HepG2 (cell line): Measurements from ENCODE around the gene MAP3K20. TPM values are rescaled to one million over a fixed set of nuclear protein-coding genes. Genes with fewer than 3 reads are reported as not detected.

Experiments used
- ATAC-seq: fragments of 200-7000 bp; cut with Tn5 transposase; 3 replicates; pipeline ENCODE4 v1.9.1; 2020; ENCODE audit warnings: mild to moderate bottlenecking, moderate library complexity
- BruUV-seq: library from RNA; stranded (reverse); fragments of 400-500 nt; replicated peaks from 2 replicates; lab custom pipeline; 2021; lab: Mats Ljungman, UMichigan
- CTCF ChIA-PET: fragments of 300-600 bp; formaldehyde crosslinking; extraction: SDS; loops from one replicate; lab custom pipeline; 2021; ENCODE audit warnings: low total read pairs, inconsistent platforms, low intra/inter-chr PET ratio; lab: Yijun Ruan, JAX
- POLR2A ChIA-PET: fragments of 350-600 bp; sonication (Branson Sonifier 250); formaldehyde crosslinking; loops from one replicate; lab custom pipeline; 2020; ENCODE audit warnings: antibody characterized with exemption, inconsistent platforms; lab: Yijun Ruan, JAX
- DNase-seq: peaks from one replicate; pipeline ENCODE4 v3.0.0-alpha.2; 2015; ENCODE audit warnings: low spot score
- FAIRE-seq: peaks from 3 replicates; lab custom pipeline; 2011; peaks lifted over from hg19 to GRCh38; lab: Jason Lieb, UNC
- H2AFZ ChIP-seq: one replicate; pipeline ENCODE4 v1.6.1; 2011; ENCODE audit warnings: low read length, inconsistent platforms
- H3K27ac ChIP-seq: fragments of 300-600 bp; 3 replicates; pipeline ENCODE4 v1.8.0; 2011; ENCODE audit warnings: mixed run types, mild to moderate bottlenecking, mixed read lengths, low read length, inconsistent platforms; ENCODE audit not compliant: insufficient read depth; ENCODE audit errors: extremely low read length
- H3K27me3 ChIP-seq, 2 experiments: fragments of 200-600 bp in 1 of 2; 2 replicates in 1 of 2; 3 replicates in 1 of 2; pipeline versions ENCODE4 v1.6.0 to v1.8.0; 2011; ENCODE audit warnings: low read length in 2 of 2, mild to moderate bottlenecking in 2 of 2, moderate library complexity in 2 of 2, inconsistent platforms in 1 of 2; ENCODE audit not compliant: insufficient read depth in 2 of 2, control insufficient read depth in 1 of 2
- H3K36me3 ChIP-seq, 2 experiments: fragments of 200-600 bp in 1 of 2; replicated peaks in 1 of 2; 2 replicates in 1 of 2; 3 replicates in 1 of 2; pipeline versions ENCODE4 v1.5.1 to v1.8.0; 2011; ENCODE audit warnings: low read length in 2 of 2, inconsistent platforms in 1 of 2; ENCODE audit not compliant: insufficient read depth in 2 of 2, control insufficient read depth in 1 of 2
- H3K4me1 ChIP-seq: 2 replicates; pipeline ENCODE4 v1.5.1; 2012; ENCODE audit warnings: low read length, inconsistent platforms; ENCODE audit not compliant: insufficient read depth
- H3K4me2 ChIP-seq: 2 replicates; pipeline ENCODE4 v1.6.0; 2011; ENCODE audit warnings: low read depth, low read length, inconsistent platforms
- H3K4me3 ChIP-seq, 3 experiments: fragments of 200-600 bp in 1 of 3; sonication (generic), shearing (Covaris generic) in 1 of 3; replicated peaks in 1 of 3; 2 replicates each; pipeline ENCODE4 v1.5.1; 2011 to 2016; ENCODE audit warnings: low read length in 3 of 3, inconsistent platforms in 2 of 3, low read depth in 2 of 3, mild to moderate bottlenecking in 2 of 3, control low read depth in 1 of 3, mixed read lengths in 1 of 3; ENCODE audit not compliant: insufficient read depth in 1 of 3
- H3K79me2 ChIP-seq: one replicate; pipeline ENCODE4 v1.6.1; 2011; ENCODE audit warnings: low read length, inconsistent platforms; ENCODE audit not compliant: insufficient read depth
- H3K9ac ChIP-seq: 2 replicates; pipeline ENCODE4 v1.6.0; 2011; ENCODE audit warnings: mild to moderate bottlenecking, low read depth, low read length, inconsistent platforms; ENCODE audit not compliant: insufficient read depth
- H3K9me3 ChIP-seq: 2 replicates; pipeline ENCODE4 v1.5.1; 2012; ENCODE audit warnings: mild to moderate bottlenecking, low read length
- H4K20me1 ChIP-seq: 2 replicates; pipeline ENCODE4 v1.6.0; 2011; ENCODE audit warnings: inconsistent platforms, mild to moderate bottlenecking, low read length, moderate library complexity; ENCODE audit not compliant: insufficient read depth
- GPN1 ChIP-seq: sonication (generic); formaldehyde crosslinking; IDR thresholded peaks from 2 replicates; pipeline ENCODE4 v1.5.1; 2020; ENCODE audit warnings: missing genetic modification reagents, borderline replicate concordance
- KDM1A ChIP-seq: IDR thresholded peaks from 2 replicates; pipeline ENCODE4 v1.6.1; 2016; ENCODE audit warnings: missing compliant biosample characterization
- NONO ChIP-seq, 2 experiments: fragments of 450-650 bp in 1 of 2; sonication (generic) in 1 of 2; formaldehyde crosslinking in 1 of 2; IDR thresholded peaks in 1 of 2; conservative IDR thresholded peaks in 1 of 2; 2 replicates each; pipeline versions ENCODE4 v1.6.1 to v1.8.0; 2017 to 2022; ENCODE audit warnings: mild to moderate bottlenecking in 1 of 2, missing genetic modification reagents in 1 of 2, moderate library complexity in 1 of 2
- RBM39 ChIP-seq: fragments of 200-400 bp; formaldehyde crosslinking; IDR thresholded peaks from one replicate; pipeline ENCODE4 v1.6.1; 2018; ENCODE audit warnings: antibody characterized with exemption, mild to moderate bottlenecking, low read depth, low read length; ENCODE audit not compliant: poor library complexity, severe bottlenecking
- TEAD2 ChIP-seq: sonication (generic); formaldehyde crosslinking; IDR thresholded peaks from 2 replicates; pipeline ENCODE4 v1.9.0; 2021; ENCODE audit warnings: missing genetic modification reagents
- ZNF17 ChIP-seq: sonication (generic); formaldehyde crosslinking; IDR thresholded peaks from 2 replicates; pipeline ENCODE4 v1.5.0; 2020; ENCODE audit warnings: mild to moderate bottlenecking, missing genetic modification reagents
- ZNF33A ChIP-seq: sonication (generic); formaldehyde crosslinking; IDR thresholded peaks from 2 replicates; pipeline ENCODE4 v1.5.1; 2020; ENCODE audit warnings: missing genetic modification reagents, mild to moderate bottlenecking, moderate library complexity, borderline replicate concordance
- ZNF460 ChIP-seq: sonication (generic); formaldehyde crosslinking; IDR thresholded peaks from 2 replicates; pipeline ENCODE4 v1.5.1; 2020; ENCODE audit warnings: missing genetic modification reagents, mild to moderate bottlenecking, borderline replicate concordance
- ZNF629 ChIP-seq: sonication (generic); formaldehyde crosslinking; conservative IDR thresholded peaks from 2 replicates; pipeline ENCODE4 v1.5.0; 2020; ENCODE audit warnings: missing genetic modification reagents
- ZNF678 ChIP-seq: sonication (generic); formaldehyde crosslinking; IDR thresholded peaks from 2 replicates; pipeline ENCODE4 v1.4.0; 2020; ENCODE audit warnings: mild to moderate bottlenecking, missing genetic modification reagents
- WGBS: methylation state at CpG from one replicate; pipeline ENCODE4 v1.1.6; 2017; ENCODE audit warnings: low lambda C conversion rate; 5-methylcytosine and 5-hydroxymethylcytosine counted together
- in situ Hi-C: cut with HindIII; loops from 2 replicates; pipeline ENCODE4 v1.10.0; 2017; ENCODE audit warnings: low pct_unique_long_range_greater_than_20kb; ENCODE audit not compliant: extremely low pct_ligation_motif_present
- intact Hi-C: fragments of 100-400 bp; cut with micrococcal nuclease; formaldehyde crosslinking; loops from one replicate; pipeline ENCODE4 v1.10.0; 2022; ENCODE audit not compliant: unreplicated experiment
- polyA plus RNA-seq, 8 experiments: library from polyadenylated mRNA; depleted of rRNA in 3 of 8; stranded (reverse) in 7 of 8; unstranded in 1 of 8; fragments of >200 nt; fragmentation: Illumina TruSeq in 4 of 8; extraction: Trizol in 4 of 8; gene quantifications; 2 replicates each; pipeline versions ENCODE4 v1.2.1 to v1.2.3, GENCODE V29; 2011 to 2016; ENCODE audit warnings: low read depth in 4 of 8, missing spikeins in 1 of 8, mixed read lengths in 1 of 8; ENCODE audit not compliant: insufficient read depth in 1 of 8
- total RNA-seq, 5 experiments: library from RNA; depleted of rRNA; stranded (reverse); fragments of >200 nt; fragmentation: Illumina TruSeq; extraction: Trizol; gene quantifications; 2 replicates each; pipeline ENCODE4 v1.2.3, GENCODE V29; 2016; ENCODE audit warnings: low read depth in 1 of 5
- TF ChIP-seq, protein P1 (sequence below): sonication (generic); formaldehyde crosslinking; IDR thresholded peaks from 2 replicates; pipeline ENCODE4 v1.5.0; 2020; ENCODE audit warnings: missing genetic modification reagents
- TF ChIP-seq, protein P2 (sequence below): sonication (generic); formaldehyde crosslinking; IDR thresholded peaks from 2 replicates; pipeline ENCODE4 v1.4.0; 2020; ENCODE audit warnings: missing genetic modification reagents
- TF ChIP-seq, protein P3 (sequence below): sonication (generic); formaldehyde crosslinking; IDR thresholded peaks from 2 replicates; pipeline ENCODE4 v1.5.1; 2020; ENCODE audit warnings: missing genetic modification reagents, mild to moderate bottlenecking, borderline replicate concordance
- TF ChIP-seq, protein P4 (sequence below): sonication (generic); formaldehyde crosslinking; IDR thresholded peaks from 2 replicates; pipeline ENCODE4 v1.8.0; 2022; ENCODE audit warnings: missing genetic modification reagents, mild to moderate bottlenecking, inconsistent platforms, borderline replicate concordance

The MAP3K20 gene
- total and polyA plus RNA-seq, 2 of the 13 experiments (the other 11 are each of a cell fraction or from before 2014, with no cell fraction given), result 5.2 to 13.5 TPM

DNA sequence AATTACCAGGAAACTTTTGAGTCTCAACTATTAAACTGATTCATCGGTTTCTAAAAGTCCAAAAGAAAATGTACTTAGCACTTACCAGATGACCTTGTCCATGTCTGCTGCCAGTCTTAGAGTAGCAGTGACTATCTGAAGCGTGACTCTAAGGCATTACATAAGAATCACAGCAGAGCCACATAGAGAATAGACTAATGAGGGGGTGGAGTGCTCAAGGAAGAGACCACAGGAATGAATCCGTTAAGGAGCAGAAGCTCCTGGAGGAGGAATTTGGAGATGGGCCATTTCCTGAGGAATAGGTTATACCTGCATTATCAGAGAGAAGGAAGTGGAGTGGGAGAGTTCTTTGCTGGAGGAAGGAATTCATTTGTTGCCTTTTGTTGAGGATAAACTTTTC, 116.0 kb downstream of the MAP3K20 start:
- BruUV-seq, result no TSS peak

DNA sequence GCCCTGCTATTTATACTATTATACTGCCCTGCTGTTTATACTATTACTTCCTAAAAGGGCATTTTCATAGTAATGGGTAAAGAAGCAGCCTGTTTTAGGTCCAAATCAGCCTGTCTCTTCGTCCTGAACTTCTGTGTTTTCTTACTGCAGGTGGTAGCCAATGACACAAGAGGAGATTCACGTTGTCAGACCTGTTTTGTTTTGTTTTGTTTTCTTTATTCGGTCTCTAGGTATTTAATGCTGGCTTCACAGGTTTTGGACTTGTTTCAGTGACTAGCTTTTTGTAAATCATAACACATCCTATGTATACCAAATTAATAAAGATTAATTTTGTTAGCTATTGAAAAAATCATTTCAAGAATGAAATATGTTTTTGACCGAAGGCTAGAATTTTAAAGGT, 116.4 kb downstream of the MAP3K20 start:
- WGBS, result 95% methylated on average over 4 of the region's 4 CpGs
- no peak for ATAC-seq
- in situ Hi-C loops (no loop called here), intact Hi-C loops (no loop called here)
- Histone ChIP-seq H3K4me2 (no peak overlapping the region), H3K9ac (no peak overlapping the region), H3K27ac (no peak overlapping the region), H2AFZ (no peak overlapping the region), H4K20me1 (no peaks in the 10 kb centered on the region), H3K36me3 (peaks cover 2 to 6% of the 10 kb centered on the region in 2 experiments; a peak in 3 of 5 replicates), H3K9me3 (no peaks in the 10 kb centered on the region), H3K4me3 (no peak overlapping the region), H3K4me1 (no peaks in the 10 kb centered on the region), H3K27me3 (no peaks in the 10 kb centered on the region), H3K79me2 (no peaks in the 10 kb centered on the region)
- DNase-seq, result no peak
- no TSS peak for BruUV-seq
- ChIA-PET POLR2A (no interaction called here), CTCF (no interaction called here)
- no peak for FAIRE-seq
- TF ChIP-seq ZNF629 (CRISPR knock-in tag) (no peak), KDM1A (CRISPR knock-in tag) (no peak), ZNF678 (CRISPR knock-in tag) (no peak), ZNF460 (CRISPR knock-in tag) (no peak), ZNF17 (CRISPR knock-in tag) (no peak)
- TF ChIP-seq, protein P1, sequence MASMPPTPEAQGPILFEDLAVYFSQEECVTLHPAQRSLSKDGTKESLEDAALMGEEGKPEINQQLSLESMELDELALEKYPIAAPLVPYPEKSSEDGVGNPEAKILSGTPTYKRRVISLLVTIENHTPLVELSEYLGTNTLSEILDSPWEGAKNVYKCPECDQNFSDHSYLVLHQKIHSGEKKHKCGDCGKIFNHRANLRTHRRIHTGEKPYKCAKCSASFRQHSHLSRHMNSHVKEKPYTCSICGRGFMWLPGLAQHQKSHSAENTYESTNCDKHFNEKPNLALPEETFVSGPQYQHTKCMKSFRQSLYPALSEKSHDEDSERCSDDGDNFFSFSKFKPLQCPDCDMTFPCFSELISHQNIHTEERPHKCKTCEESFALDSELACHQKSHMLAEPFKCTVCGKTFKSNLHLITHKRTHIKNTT, result no peak
- TF ChIP-seq, protein P2, sequence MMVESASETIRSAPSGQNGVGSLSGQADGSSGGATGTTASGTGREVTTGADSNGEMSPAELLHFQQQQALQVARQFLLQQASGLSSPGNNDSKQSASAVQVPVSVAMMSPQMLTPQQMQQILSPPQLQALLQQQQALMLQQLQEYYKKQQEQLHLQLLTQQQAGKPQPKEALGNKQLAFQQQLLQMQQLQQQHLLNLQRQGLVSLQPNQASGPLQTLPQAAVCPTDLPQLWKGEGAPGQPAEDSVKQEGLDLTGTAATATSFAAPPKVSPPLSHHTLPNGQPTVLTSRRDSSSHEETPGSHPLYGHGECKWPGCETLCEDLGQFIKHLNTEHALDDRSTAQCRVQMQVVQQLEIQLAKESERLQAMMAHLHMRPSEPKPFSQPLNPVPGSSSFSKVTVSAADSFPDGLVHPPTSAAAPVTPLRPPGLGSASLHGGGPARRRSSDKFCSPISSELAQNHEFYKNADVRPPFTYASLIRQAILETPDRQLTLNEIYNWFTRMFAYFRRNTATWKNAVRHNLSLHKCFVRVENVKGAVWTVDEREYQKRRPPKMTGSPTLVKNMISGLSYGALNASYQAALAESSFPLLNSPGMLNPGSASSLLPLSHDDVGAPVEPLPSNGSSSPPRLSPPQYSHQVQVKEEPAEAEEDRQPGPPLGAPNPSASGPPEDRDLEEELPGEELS (CRISPR knock-in tag), result no peak
- TF ChIP-seq, protein P3, sequence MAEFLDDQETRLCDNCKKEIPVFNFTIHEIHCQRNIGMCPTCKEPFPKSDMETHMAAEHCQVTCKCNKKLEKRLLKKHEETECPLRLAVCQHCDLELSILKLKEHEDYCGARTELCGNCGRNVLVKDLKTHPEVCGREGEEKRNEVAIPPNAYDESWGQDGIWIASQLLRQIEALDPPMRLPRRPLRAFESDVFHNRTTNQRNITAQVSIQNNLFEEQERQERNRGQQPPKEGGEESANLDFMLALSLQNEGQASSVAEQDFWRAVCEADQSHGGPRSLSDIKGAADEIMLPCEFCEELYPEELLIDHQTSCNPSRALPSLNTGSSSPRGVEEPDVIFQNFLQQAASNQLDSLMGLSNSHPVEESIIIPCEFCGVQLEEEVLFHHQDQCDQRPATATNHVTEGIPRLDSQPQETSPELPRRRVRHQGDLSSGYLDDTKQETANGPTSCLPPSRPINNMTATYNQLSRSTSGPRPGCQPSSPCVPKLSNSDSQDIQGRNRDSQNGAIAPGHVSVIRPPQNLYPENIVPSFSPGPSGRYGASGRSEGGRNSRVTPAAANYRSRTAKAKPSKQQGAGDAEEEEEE (CRISPR knock-in tag), result no peak

More for the DNA sequence above, 116.0 kb downstream of the MAP3K20 start:
- ChIA-PET CTCF (no interaction called here), POLR2A (no interaction called here)
- Histone ChIP-seq H3K9ac (no peak overlapping the region), H3K4me1 (no peaks in the 10 kb centered on the region), H4K20me1 (no peaks in the 10 kb centered on the region), H3K36me3 (peaks cover 2 to 6% of the 10 kb centered on the region in 2 experiments; a peak in 3 of 5 replicates), H3K79me2 (no peaks in the 10 kb centered on the region), H3K4me2 (no peak overlapping the region), H3K27me3 (no peaks in the 10 kb centered on the region), H3K9me3 (no peaks in the 10 kb centered on the region), H2AFZ (no peak overlapping the region), H3K27ac (no peak overlapping the region), H3K4me3 (no peak overlapping the region)
- FAIRE-seq (no peak), DNase-seq (no peak), ATAC-seq (no peak)
- 95% methylated on average over 3 of the region's 3 CpGs for WGBS
- intact Hi-C loops, result no loop called here
- TF ChIP-seq, protein P4, sequence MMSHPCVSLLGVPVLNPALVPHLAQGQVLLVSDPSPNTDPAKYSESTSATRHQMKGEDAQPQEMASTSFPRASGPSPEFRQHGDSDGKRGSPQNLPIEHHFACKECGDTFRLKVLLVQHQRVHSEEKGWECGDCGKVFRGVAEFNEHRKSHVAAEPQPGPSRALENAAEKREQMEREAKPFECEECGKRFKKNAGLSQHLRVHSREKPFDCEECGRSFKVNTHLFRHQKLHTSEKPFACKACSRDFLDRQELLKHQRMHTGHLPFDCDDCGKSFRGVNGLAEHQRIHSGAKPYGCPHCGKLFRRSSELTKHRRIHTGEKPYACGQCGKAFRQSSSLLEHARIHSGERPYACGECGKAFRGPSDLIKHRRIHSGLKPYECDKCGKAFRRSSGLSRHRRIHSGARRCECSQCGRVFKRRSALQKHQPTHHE (CRISPR knock-in tag), result no peak
- TF ChIP-seq TEAD2 (CRISPR knock-in tag) (no peak), GPN1 (CRISPR knock-in tag) (no peak), RBM39 (no peak), ZNF33A (CRISPR knock-in tag) (no peak), NONO (IDR thresholded peaks at IDR 0.05) (no peak), NONO (CRISPR knock-in tag; conservative IDR thresholded peaks at IDR 0.05) (no peak)
- in situ Hi-C loops, result no loop called here
